Measurements from ENCODE around the gene GTF3C5.

GRCh38 chr9:133088756-133089155 is 58.0 kb downstream of the GTF3C5 start:
- TF ChIP-seq POLR2A (IDR thresholded peaks at IDR 0.05; ENCODE audit: extremely low read depth, insufficient read length) (no peak), CTCF (IDR thresholded peaks at IDR 0.05; ENCODE audit: low read depth, low read length) (no peak)
